ENCODE data around the gene RADIL.
"Not testable (repeated sequence)": the region's sequence is repeated elsewhere in the genome, so short reads cannot be mapped to it uniquely, and the experiment has no call there.

RADIL gene

GRCh38 chr7:4883372-4884144, at the start of gene RADIL:
Gene RADIL (minus strand): TSS chr7:4883716. CDS start chr7:4878139, 5,577 bp downstream.
- DNase-seq, result peak; percentile 96
- in situ Hi-C loops (cut with HindIII; ENCODE audit: low pct_ligation_motif_present, low pct_unique_long_range_greater_than_20kb, low sequenced_read_pairs), result no loop called here

GRCh38 chr7:4931943-4932342, 48.4 kb upstream of the RADIL start:
- in situ Hi-C loops (cut with HindIII; ENCODE audit: low pct_ligation_motif_present, low pct_unique_long_range_greater_than_20kb, low sequenced_read_pairs), result no loop called here
- DNase-seq, result no peak

- in situ Hi-C loops (cut with HindIII; ENCODE audit: low pct_ligation_motif_present, low pct_unique_long_range_greater_than_20kb, low sequenced_read_pairs), result no loop called here
- DNase-seq, result no peak
Observed at GRCh38 chr7:4929005-4929404, 45.5 kb upstream of the RADIL start.

- in situ Hi-C loops (cut with HindIII; ENCODE audit: low pct_ligation_motif_present, low pct_unique_long_range_greater_than_20kb, low sequenced_read_pairs), result no loop called here
- no peak for DNase-seq
Observed at GRCh38 chr7:4928445-4928844, 44.9 kb upstream of the RADIL start.

- in situ Hi-C loops (cut with HindIII; ENCODE audit: low pct_ligation_motif_present, low pct_unique_long_range_greater_than_20kb, low sequenced_read_pairs), result no loop called here
- DNase-seq, result no peak
Observed at GRCh38 chr7:4919969-4920766, 36.7 kb upstream of the RADIL start.

- DNase-seq, result no peak
- in situ Hi-C loops (cut with HindIII; ENCODE audit: low pct_ligation_motif_present, low pct_unique_long_range_greater_than_20kb, low sequenced_read_pairs), result no loop called here
Observed at GRCh38 chr7:4916113-4916512, 32.6 kb upstream of the RADIL start.

- no peak for DNase-seq
- in situ Hi-C loops (cut with HindIII; ENCODE audit: low pct_ligation_motif_present, low pct_unique_long_range_greater_than_20kb, low sequenced_read_pairs), result no loop called here
Observed at GRCh38 chr7:4911111-4911828, 27.8 kb upstream of the RADIL start.

GRCh38 chr7:4906682-4907081, 23.2 kb upstream of the RADIL start:
- DNase-seq, result no peak
- in situ Hi-C loops (cut with HindIII; ENCODE audit: low pct_ligation_motif_present, low pct_unique_long_range_greater_than_20kb, low sequenced_read_pairs), result no loop called here

- in situ Hi-C loops (cut with HindIII; ENCODE audit: low pct_ligation_motif_present, low pct_unique_long_range_greater_than_20kb, low sequenced_read_pairs), result no loop called here
- DNase-seq, result no peak
Observed at GRCh38 chr7:4905171-4905570, 21.7 kb upstream of the RADIL start.

GRCh38 chr7:4904346-4904745, 20.8 kb upstream of the RADIL start:
- no peak for DNase-seq
- in situ Hi-C loops (cut with HindIII; ENCODE audit: low pct_ligation_motif_present, low pct_unique_long_range_greater_than_20kb, low sequenced_read_pairs), result no loop called here

- in situ Hi-C loops (cut with HindIII; ENCODE audit: low pct_ligation_motif_present, low pct_unique_long_range_greater_than_20kb, low sequenced_read_pairs), result no loop called here
- no peak for DNase-seq
Observed at GRCh38 chr7:4895766-4896165, 12.2 kb upstream of the RADIL start.

- in situ Hi-C loops (cut with HindIII; ENCODE audit: low pct_ligation_motif_present, low pct_unique_long_range_greater_than_20kb, low sequenced_read_pairs), result no loop called here
Observed at GRCh38 chr7:4894482-4894881, 11.0 kb upstream of the RADIL start.

GRCh38 chr7:4893929-4894475, 10.5 kb upstream of the RADIL start:
- in situ Hi-C loops (cut with HindIII; ENCODE audit: low pct_ligation_motif_present, low pct_unique_long_range_greater_than_20kb, low sequenced_read_pairs), result no loop called here
- DNase-seq, result no peak

More at GRCh38 chr7:4894482-4894881, 11.0 kb upstream of the RADIL start:
- no peak for DNase-seq

- DNase-seq; in situ Hi-C loops (cut with HindIII; ENCODE audit: low pct_ligation_motif_present, low pct_unique_long_range_greater_than_20kb, low sequenced_read_pairs): not testable (repeated sequence)
Observed at GRCh38 chr7:4893188-4893587, 9.7 kb upstream of the RADIL start.

GRCh38 chr7:4891522-4891921, 8.0 kb upstream of the RADIL start:
- in situ Hi-C loops (cut with HindIII; ENCODE audit: low pct_ligation_motif_present, low pct_unique_long_range_greater_than_20kb, low sequenced_read_pairs); DNase-seq: not testable (repeated sequence)

- DNase-seq, result no peak
- in situ Hi-C loops (cut with HindIII; ENCODE audit: low pct_ligation_motif_present, low pct_unique_long_range_greater_than_20kb, low sequenced_read_pairs), result no loop called here
Observed at GRCh38 chr7:4889682-4890081, 6.2 kb upstream of the RADIL start.

GRCh38 chr7:4888161-4888560, 4.6 kb upstream of the RADIL start:
- no peak for DNase-seq
- in situ Hi-C loops (cut with HindIII; ENCODE audit: low pct_ligation_motif_present, low pct_unique_long_range_greater_than_20kb, low sequenced_read_pairs), result no loop called here

- in situ Hi-C loops (cut with HindIII; ENCODE audit: low pct_ligation_motif_present, low pct_unique_long_range_greater_than_20kb, low sequenced_read_pairs), result no loop called here
- DNase-seq, result no peak
Observed at GRCh38 chr7:4886671-4887070, 3.2 kb upstream of the RADIL start.

- in situ Hi-C loops (cut with HindIII; ENCODE audit: low pct_ligation_motif_present, low pct_unique_long_range_greater_than_20kb, low sequenced_read_pairs), result no loop called here
Observed at GRCh38 chr7:4885317-4885807, 1.8 kb upstream of the RADIL start.

More at GRCh38 chr7:4885317-4885807, 1.8 kb upstream of the RADIL start:
- DNase-seq, result no peak
